Measurements from ENCODE around the gene PANX3.

DNA sequence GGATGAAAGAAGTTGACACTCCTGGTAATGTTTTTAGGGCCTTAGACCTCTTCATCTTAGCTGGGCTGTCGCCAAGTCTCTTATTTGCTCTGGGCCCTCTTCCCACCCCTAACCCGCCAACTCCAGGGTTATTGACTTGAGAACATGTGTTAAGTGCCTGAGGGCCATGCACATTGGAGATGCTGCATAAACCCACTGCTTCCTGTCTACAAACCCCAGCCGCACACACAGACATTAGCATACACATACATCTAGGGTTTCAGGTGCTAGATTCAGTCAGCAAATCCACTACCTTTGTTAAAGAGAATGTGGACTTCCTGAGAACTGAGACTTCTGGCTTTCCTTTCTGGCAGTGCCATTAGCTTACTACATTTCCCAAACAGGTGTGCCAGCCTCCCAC, 817 bp downstream of the PANX3 start:
- no peak for TF ChIP-seq TAF1 (IDR thresholded peaks at IDR 0.05; ENCODE audit: borderline replicate concordance, low read depth, low read length)
- no peak for TF ChIP-seq POLR2AphosphoS5 (IDR thresholded peaks at IDR 0.05; ENCODE audit: low read depth, low read length)
